ENCODE data around the gene OR2L5. TPM values are rescaled to one million over a fixed set of nuclear protein-coding genes. Genes with fewer than 3 reads are reported as not detected.
A peak's percentile ranks its signal among the peaks of the same experiment; 100 is the strongest.

The OR2L5 gene
- total and polyA plus RNA-seq, 2 experiments from 2014 or later, result not detected

GRCh38 chr1:247998811-247999210 is 14.6 kb upstream of the OR2L5 start:
- in situ Hi-C loops (cut with MboI), result no loop called here
- H3K36me3 ChIP-seq (ENCODE audit: low read depth), result no peaks in the 10 kb centered on the region
- H3K79me2 ChIP-seq (ENCODE audit: insufficient read depth), result no peaks in the 10 kb centered on the region
- DNase-seq, result no peak
- H4K20me1 ChIP-seq (ENCODE audit: insufficient read depth), result no peaks in the 10 kb centered on the region
- 1 to 2% methylated on average over 2 of the region's 2 CpGs for WGBS, 2 experiments (ENCODE audit: low coverage in 1 of 2, low lambda C conversion rate in 2 of 2, missing lambda C conversion rate in 2 of 2)
- no peak overlapping the region for H2AFZ ChIP-seq
- TF ChIP-seq EZH2phosphoT487 (IDR thresholded peaks at IDR 0.05; ENCODE audit: insufficient read depth, low read depth) (no peak), EZH2 (IDR thresholded peaks at IDR 0.05; ENCODE audit: insufficient read depth, poor library complexity, severe bottlenecking) (no peak)
- no peaks in the 10 kb centered on the region for H3F3A ChIP-seq (ENCODE audit: insufficient read depth)
- H3K9ac ChIP-seq, result no peak overlapping the region
- no peaks in the 10 kb centered on the region for H3K4me1 ChIP-seq (ENCODE audit: insufficient read depth)
- H3K27me3 ChIP-seq (replicated peaks; ENCODE audit: insufficient read depth), result no peaks in the 10 kb centered on the region
- H3K9me3 ChIP-seq (ENCODE audit: low read depth), result no peaks in the 10 kb centered on the region
- no peak overlapping the region for H3K4me3 ChIP-seq
- H3K9me2 ChIP-seq (ENCODE audit: insufficient read depth), result no peaks in the 10 kb centered on the region
- no peak overlapping the region for H3K4me2 ChIP-seq (ENCODE audit: unreplicated experiment)
- H3K27ac ChIP-seq, result no peak overlapping the region

GRCh38 chr1:248000169-248000568 is 13.3 kb upstream of the OR2L5 start:
- no peak overlapping the region for H2AFZ ChIP-seq
- H3K4me3 ChIP-seq, result no peak overlapping the region
- no peaks in the 10 kb centered on the region for H3F3A ChIP-seq (ENCODE audit: insufficient read depth)
- no peak overlapping the region for H3K9ac ChIP-seq
- no peak for DNase-seq
- H3K36me3 ChIP-seq (ENCODE audit: low read depth), result no peaks in the 10 kb centered on the region
- H3K27ac ChIP-seq, result no peak overlapping the region
- H3K27me3 ChIP-seq (replicated peaks; ENCODE audit: insufficient read depth), result no peaks in the 10 kb centered on the region
- in situ Hi-C loops (cut with MboI), result no loop called here
- TF ChIP-seq EZH2phosphoT487 (IDR thresholded peaks at IDR 0.05; ENCODE audit: insufficient read depth, low read depth), result no peak
- no peak for TF ChIP-seq EZH2 (IDR thresholded peaks at IDR 0.05; ENCODE audit: insufficient read depth, poor library complexity, severe bottlenecking)
- no peaks in the 10 kb centered on the region for H3K9me3 ChIP-seq (ENCODE audit: low read depth)
- H3K79me2 ChIP-seq (ENCODE audit: insufficient read depth), result no peaks in the 10 kb centered on the region
- no peaks in the 10 kb centered on the region for H3K9me2 ChIP-seq (ENCODE audit: insufficient read depth)
- H4K20me1 ChIP-seq (ENCODE audit: insufficient read depth), result no peaks in the 10 kb centered on the region
- H3K4me2 ChIP-seq (ENCODE audit: unreplicated experiment), result no peak overlapping the region
- WGBS, 2 experiments (ENCODE audit: low coverage in 1 of 2, low lambda C conversion rate in 2 of 2, missing lambda C conversion rate in 2 of 2), result 37 to 40% methylated on average over 1 of the region's 1 CpG
- no peaks in the 10 kb centered on the region for H3K4me1 ChIP-seq (ENCODE audit: insufficient read depth)

- H4K20me1 ChIP-seq (ENCODE audit: insufficient read depth), result no peaks in the 10 kb centered on the region
- no peak overlapping the region for H3K27ac ChIP-seq
- no peak overlapping the region for H3K4me2 ChIP-seq (ENCODE audit: unreplicated experiment)
- no peak overlapping the region for H2AFZ ChIP-seq
- H3K4me3 ChIP-seq, result no peak overlapping the region
- H3K79me2 ChIP-seq (ENCODE audit: insufficient read depth), result no peaks in the 10 kb centered on the region
- H3K9me3 ChIP-seq (ENCODE audit: low read depth), result no peaks in the 10 kb centered on the region
- no peaks in the 10 kb centered on the region for H3K27me3 ChIP-seq (replicated peaks; ENCODE audit: insufficient read depth)
- no peak overlapping the region for H3K9ac ChIP-seq
- H3K4me1 ChIP-seq (ENCODE audit: insufficient read depth), result no peaks in the 10 kb centered on the region
- H3K9me2 ChIP-seq (ENCODE audit: insufficient read depth), result no peaks in the 10 kb centered on the region
- H3K36me3 ChIP-seq (ENCODE audit: low read depth), result no peaks in the 10 kb centered on the region
- no peak for TF ChIP-seq EZH2phosphoT487 (IDR thresholded peaks at IDR 0.05; ENCODE audit: insufficient read depth, low read depth)
- no peak for TF ChIP-seq EZH2 (IDR thresholded peaks at IDR 0.05; ENCODE audit: insufficient read depth, poor library complexity, severe bottlenecking)
- 0 to 2% methylated on average over 1 of the region's 1 CpG for WGBS, 2 experiments (ENCODE audit: low coverage in 1 of 2, low lambda C conversion rate in 2 of 2, missing lambda C conversion rate in 2 of 2)
- DNase-seq, result no peak
- H3F3A ChIP-seq (ENCODE audit: insufficient read depth), result no peaks in the 10 kb centered on the region
- in situ Hi-C loops (cut with MboI), result no loop called here
Observed at GRCh38 chr1:248007778-248008177, 5.7 kb upstream of the OR2L5 start.

- peak; percentile 5 for DNase-seq
- Histone ChIP-seq H3K27ac (no peak overlapping the region), H2AFZ (no peak overlapping the region), H3K27me3 (replicated peaks; ENCODE audit: insufficient read depth) (no peaks in the 10 kb centered on the region), H3K9me3 (ENCODE audit: low read depth) (no peaks in the 10 kb centered on the region), H3K9me2 (ENCODE audit: insufficient read depth) (no peaks in the 10 kb centered on the region), H4K20me1 (ENCODE audit: insufficient read depth) (no peaks in the 10 kb centered on the region), H3K36me3 (ENCODE audit: low read depth) (no peaks in the 10 kb centered on the region), H3K79me2 (ENCODE audit: insufficient read depth) (no peaks in the 10 kb centered on the region), H3F3A (ENCODE audit: insufficient read depth) (no peaks in the 10 kb centered on the region), H3K4me2 (ENCODE audit: unreplicated experiment) (no peak overlapping the region), H3K4me1 (ENCODE audit: insufficient read depth) (no peaks in the 10 kb centered on the region), H3K9ac (no peak overlapping the region), H3K4me3 (no peak overlapping the region)
- WGBS, 2 experiments (ENCODE audit: low coverage in 1 of 2, low lambda C conversion rate in 2 of 2, missing lambda C conversion rate in 2 of 2), result 37 to 44% methylated on average over 3 of the region's 3 CpGs
- in situ Hi-C loops (cut with MboI), result no loop called here
- no peak for TF ChIP-seq EZH2 (IDR thresholded peaks at IDR 0.05; ENCODE audit: insufficient read depth, poor library complexity, severe bottlenecking)
- TF ChIP-seq EZH2phosphoT487 (IDR thresholded peaks at IDR 0.05; ENCODE audit: insufficient read depth, low read depth), result no peak
Observed at GRCh38 chr1:248009681-248010080, 3.8 kb upstream of the OR2L5 start.

- Histone ChIP-seq H2AFZ (no peak overlapping the region), H3K4me1 (ENCODE audit: insufficient read depth) (no peaks in the 10 kb centered on the region), H4K20me1 (ENCODE audit: insufficient read depth) (no peaks in the 10 kb centered on the region), H3K9ac (no peak overlapping the region), H3K4me3 (no peak overlapping the region), H3F3A (ENCODE audit: insufficient read depth) (no peaks in the 10 kb centered on the region), H3K9me3 (ENCODE audit: low read depth) (no peaks in the 10 kb centered on the region), H3K36me3 (ENCODE audit: low read depth) (no peaks in the 10 kb centered on the region), H3K79me2 (ENCODE audit: insufficient read depth) (no peaks in the 10 kb centered on the region), H3K4me2 (ENCODE audit: unreplicated experiment) (no peak overlapping the region), H3K27me3 (replicated peaks; ENCODE audit: insufficient read depth) (no peaks in the 10 kb centered on the region), H3K27ac (no peak overlapping the region), H3K9me2 (ENCODE audit: insufficient read depth) (no peaks in the 10 kb centered on the region)
- WGBS, 2 experiments (ENCODE audit: low coverage in 1 of 2, low lambda C conversion rate in 2 of 2, missing lambda C conversion rate in 2 of 2), result 11 to 22% methylated on average over 1 of the region's 1 CpG
- TF ChIP-seq EZH2phosphoT487 (IDR thresholded peaks at IDR 0.05; ENCODE audit: insufficient read depth, low read depth) (no peak), EZH2 (IDR thresholded peaks at IDR 0.05; ENCODE audit: insufficient read depth, poor library complexity, severe bottlenecking) (no peak)
- DNase-seq, result no peak
- in situ Hi-C loops (cut with MboI), result no loop called here
Observed at GRCh38 chr1:248015803-248016202, 2.3 kb downstream of the OR2L5 start.

All from GM23248 (cell line).